ENCODE results near the gene CBX3. TPM values are rescaled to one million over a fixed set of nuclear protein-coding genes. Genes with fewer than 3 reads are reported as not detected.
A peak's percentile ranks its signal among the peaks of the same experiment; 100 is the strongest.

The CBX3 gene
- total RNA-seq, 1 experiment from 2014 or later = 308 TPM

DNA sequence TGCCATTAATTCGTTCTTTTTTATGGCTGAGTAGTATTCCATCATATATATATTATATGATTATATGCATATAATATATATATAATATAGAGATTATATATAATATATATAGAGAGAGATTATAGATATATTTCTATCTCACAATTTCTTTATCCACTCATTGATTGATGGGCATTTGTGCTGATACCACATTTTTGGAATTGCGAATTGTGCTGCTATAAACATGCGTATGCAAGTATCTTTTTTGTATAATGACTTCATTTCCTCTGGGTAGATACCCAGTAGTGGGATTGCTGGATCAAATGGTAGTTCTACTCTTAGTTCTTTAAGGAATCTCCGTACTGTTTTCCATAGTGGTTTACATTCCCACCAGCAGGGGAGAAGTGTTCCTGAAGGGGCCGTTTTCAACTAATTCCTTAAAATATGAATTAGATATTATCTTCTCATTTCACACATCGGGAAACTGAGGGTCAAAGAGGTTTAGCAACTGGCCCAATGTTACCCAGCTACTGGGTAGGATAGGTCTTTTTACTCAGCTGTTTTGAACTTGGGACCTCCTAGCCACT is 33.0 kb upstream of the CBX3 start:
- H3K4me3 ChIP-seq = no peak overlapping the region
- peaks cover 19% of the 10 kb centered on the region; the same call in 1 of the 2 replicates for H3K9me3 ChIP-seq (ENCODE audit: insufficient read depth, low read depth)
- H3K36me3 ChIP-seq (ENCODE audit: low read depth) = peaks cover 45% of the 10 kb centered on the region
- H3K27ac ChIP-seq = peak overlapping the region; percentile 86
- peaks cover 53% of the 10 kb centered on the region for H3F3A ChIP-seq (ENCODE audit: insufficient read depth, low read depth)
- peak overlapping the region; percentile 70 for H3K4me2 ChIP-seq
- ChIA-PET POLR2A (ENCODE audit: unreplicated experiment) (no interaction called here), CTCF (no interaction called here)
- TF ChIP-seq, protein P1, sequence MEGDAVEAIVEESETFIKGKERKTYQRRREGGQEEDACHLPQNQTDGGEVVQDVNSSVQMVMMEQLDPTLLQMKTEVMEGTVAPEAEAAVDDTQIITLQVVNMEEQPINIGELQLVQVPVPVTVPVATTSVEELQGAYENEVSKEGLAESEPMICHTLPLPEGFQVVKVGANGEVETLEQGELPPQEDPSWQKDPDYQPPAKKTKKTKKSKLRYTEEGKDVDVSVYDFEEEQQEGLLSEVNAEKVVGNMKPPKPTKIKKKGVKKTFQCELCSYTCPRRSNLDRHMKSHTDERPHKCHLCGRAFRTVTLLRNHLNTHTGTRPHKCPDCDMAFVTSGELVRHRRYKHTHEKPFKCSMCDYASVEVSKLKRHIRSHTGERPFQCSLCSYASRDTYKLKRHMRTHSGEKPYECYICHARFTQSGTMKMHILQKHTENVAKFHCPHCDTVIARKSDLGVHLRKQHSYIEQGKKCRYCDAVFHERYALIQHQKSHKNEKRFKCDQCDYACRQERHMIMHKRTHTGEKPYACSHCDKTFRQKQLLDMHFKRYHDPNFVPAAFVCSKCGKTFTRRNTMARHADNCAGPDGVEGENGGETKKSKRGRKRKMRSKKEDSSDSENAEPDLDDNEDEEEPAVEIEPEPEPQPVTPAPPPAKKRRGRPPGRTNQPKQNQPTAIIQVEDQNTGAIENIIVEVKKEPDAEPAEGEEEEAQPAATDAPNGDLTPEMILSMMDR (conservative IDR thresholded peaks at IDR 0.05) = peak; percentile 18; the same call in 1 of the 2 replicates
- TF ChIP-seq EZH2 (IDR thresholded peaks at IDR 0.05; ENCODE audit: low read depth) = no peak
- H3K79me2 ChIP-seq (ENCODE audit: low read depth) = peaks cover 98% of the 10 kb centered on the region
- H3K27me3 ChIP-seq (ENCODE audit: insufficient read depth, low read depth) = no peaks in the 10 kb centered on the region
- no peaks in the 10 kb centered on the region for H3K9me2 ChIP-seq (ENCODE audit: insufficient read depth)
- no peaks in the 10 kb centered on the region; the same call in none of the 2 replicates for H4K20me1 ChIP-seq (ENCODE audit: insufficient read depth)
- H2AFZ ChIP-seq = no peak overlapping the region
- no TSS peak for BruUV-seq (replicated peaks)
- peaks cover 62% of the 10 kb centered on the region for H3K4me1 ChIP-seq (replicated peaks; ENCODE audit: insufficient read depth)
- intact Hi-C loops (cut with micrococcal nuclease; ENCODE audit: unreplicated experiment) = no loop called here
- DNase-seq = no peak

DNA sequence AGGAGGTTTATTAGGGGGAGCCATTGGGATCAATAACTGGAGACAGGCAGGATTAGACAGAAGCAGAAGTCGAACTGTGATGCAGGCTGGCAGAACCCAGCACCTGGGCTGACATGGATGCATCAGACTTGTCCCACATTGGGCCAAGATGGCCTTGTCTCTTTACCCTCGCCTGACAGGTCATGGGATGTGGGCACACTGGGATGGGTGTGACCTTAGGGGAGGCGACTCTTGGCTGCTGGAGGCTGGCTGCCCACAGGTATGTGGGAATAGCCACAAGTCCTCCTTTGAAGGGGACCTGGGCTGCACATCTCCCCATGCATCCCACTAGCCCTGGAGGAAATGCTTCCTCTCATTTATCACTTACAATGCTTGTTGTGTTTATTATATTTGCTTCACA is 32.3 kb upstream of the CBX3 start:
- intact Hi-C loops (cut with micrococcal nuclease; ENCODE audit: unreplicated experiment) = no loop called here
- no peaks in the 10 kb centered on the region; the same call in none of the 2 replicates for H4K20me1 ChIP-seq (ENCODE audit: insufficient read depth)
- H3K9me2 ChIP-seq (ENCODE audit: insufficient read depth) = no peaks in the 10 kb centered on the region
- H3K79me2 ChIP-seq (ENCODE audit: low read depth) = peaks cover 98% of the 10 kb centered on the region
- no peak for DNase-seq
- peak overlapping the region; percentile 18 for H3K4me2 ChIP-seq
- POLR2A ChIA-PET (ENCODE audit: unreplicated experiment) = no interaction called here
- no TSS peak for BruUV-seq (replicated peaks)
- peak overlapping the region; percentile 32 for H3K27ac ChIP-seq
- H3K9me3 ChIP-seq (ENCODE audit: insufficient read depth, low read depth) = peaks cover 13% of the 10 kb centered on the region; the same call in 1 of the 2 replicates
- no peak overlapping the region for H2AFZ ChIP-seq
- H3K27me3 ChIP-seq (ENCODE audit: insufficient read depth, low read depth) = no peaks in the 10 kb centered on the region
- peaks cover 62% of the 10 kb centered on the region for H3K4me1 ChIP-seq (replicated peaks; ENCODE audit: insufficient read depth)
- no peak overlapping the region for H3K4me3 ChIP-seq
- CTCF ChIA-PET = no interaction called here
- peaks cover 47% of the 10 kb centered on the region for H3K36me3 ChIP-seq (ENCODE audit: low read depth)
- TF ChIP-seq, protein P1 (conservative IDR thresholded peaks at IDR 0.05) = no peak
- no peak for TF ChIP-seq EZH2 (IDR thresholded peaks at IDR 0.05; ENCODE audit: low read depth)
- peaks cover 49% of the 10 kb centered on the region for H3F3A ChIP-seq (ENCODE audit: insufficient read depth, low read depth)

DNA sequence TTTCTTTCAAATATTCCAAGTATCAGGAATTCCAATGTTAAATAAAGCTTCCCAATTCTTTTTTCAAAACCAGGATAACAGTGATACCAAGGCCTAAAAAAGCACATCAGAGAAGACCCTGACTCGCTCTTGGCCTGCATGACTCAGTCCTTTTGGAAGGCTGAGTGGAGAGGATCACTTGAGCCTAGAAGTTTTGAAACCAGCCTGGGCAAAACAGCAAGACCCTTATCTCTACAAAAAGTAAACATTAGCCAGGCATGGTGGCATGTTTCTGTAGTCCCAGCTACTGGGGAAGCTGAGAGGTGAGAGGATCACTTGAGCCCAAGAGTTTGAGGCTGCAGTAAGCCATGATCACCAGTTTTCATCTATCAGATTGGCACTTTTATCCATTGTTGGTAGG is 30.9 kb upstream of the CBX3 start:
- no peaks in the 10 kb centered on the region for H3K9me2 ChIP-seq (ENCODE audit: insufficient read depth)
- no peak for DNase-seq
- no peaks in the 10 kb centered on the region for H3K27me3 ChIP-seq (ENCODE audit: insufficient read depth, low read depth)
- TF ChIP-seq, protein P1 (conservative IDR thresholded peaks at IDR 0.05) = no peak
- TF ChIP-seq EZH2 (IDR thresholded peaks at IDR 0.05; ENCODE audit: low read depth) = no peak
- no peak overlapping the region for H3K4me3 ChIP-seq
- H3K36me3 ChIP-seq (ENCODE audit: low read depth) = peaks cover 47% of the 10 kb centered on the region
- ChIA-PET CTCF (interaction anchor here (0.7 kb wide), 1 partner anchor 791 kb away, joined by 9 read pairs; no protein-coding TSS in a partner anchor), POLR2A (ENCODE audit: unreplicated experiment) (no interaction called here)
- H2AFZ ChIP-seq = no peak overlapping the region
- peaks cover 11% of the 10 kb centered on the region; the same call in 1 of the 2 replicates for H3K9me3 ChIP-seq (ENCODE audit: insufficient read depth, low read depth)
- no peak overlapping the region for H3K4me2 ChIP-seq
- peaks cover 37% of the 10 kb centered on the region for H3F3A ChIP-seq (ENCODE audit: insufficient read depth, low read depth)
- peaks cover 97% of the 10 kb centered on the region for H3K79me2 ChIP-seq (ENCODE audit: low read depth)
- intact Hi-C loops (cut with micrococcal nuclease; ENCODE audit: unreplicated experiment) = no loop called here
- H3K27ac ChIP-seq = no peak overlapping the region
- H3K4me1 ChIP-seq (replicated peaks; ENCODE audit: insufficient read depth) = peaks cover 55% of the 10 kb centered on the region
- no TSS peak for BruUV-seq (replicated peaks)
- no peaks in the 10 kb centered on the region; the same call in none of the 2 replicates for H4K20me1 ChIP-seq (ENCODE audit: insufficient read depth)

All from PC-9 (cell line).